Trophoblast cell (in vitro differentiated cells and primary cell): ENCODE measurements around the gene CACNA2D4.

Experiments used
- DNase-seq, 2 donors: peaks; one replicate each; pipeline ENCODE4 v3.0.0-alpha.2; 2016
- H2AFZ ChIP-seq: 2 replicates; pipeline ENCODE4 v1.6.1; 2013; ENCODE audit warnings: low read length, moderate library complexity, mild to moderate bottlenecking; ENCODE audit not compliant: insufficient read depth, poor library complexity
- H2AK5ac ChIP-seq: 2 replicates; pipeline ENCODE4 v1.6.1; 2013; ENCODE audit warnings: mild to moderate bottlenecking, low read length
- H2BK120ac ChIP-seq: 2 replicates; pipeline ENCODE4 v1.6.1; 2013; ENCODE audit warnings: low read length, mild to moderate bottlenecking, moderate library complexity; ENCODE audit not compliant: insufficient read depth, poor library complexity
- H2BK12ac ChIP-seq: 2 replicates; pipeline ENCODE4 v1.6.1; 2013; ENCODE audit warnings: mild to moderate bottlenecking, low read length, moderate library complexity
- H2BK5ac ChIP-seq: 2 replicates; pipeline ENCODE4 v1.6.1; 2013; ENCODE audit warnings: low read length, low read depth, moderate library complexity, mild to moderate bottlenecking; ENCODE audit not compliant: poor library complexity
- H3K14ac ChIP-seq: 2 replicates; pipeline ENCODE4 v1.6.1; 2013; ENCODE audit warnings: mild to moderate bottlenecking, low read length
- H3K18ac ChIP-seq: 2 replicates; pipeline ENCODE4 v1.6.1; 2013; ENCODE audit warnings: mild to moderate bottlenecking, low read length
- H3K23ac ChIP-seq: 2 replicates; pipeline ENCODE4 v1.6.1; 2013; ENCODE audit warnings: low read length
- H3K27ac ChIP-seq: 2 replicates; pipeline ENCODE4 v1.5.1; 2013; ENCODE audit warnings: low read depth, mild to moderate bottlenecking, inconsistent platforms, low read length, moderate library complexity
- H3K27me3 ChIP-seq: 2 replicates; pipeline ENCODE4 v1.6.1; 2013; ENCODE audit warnings: inconsistent platforms, mild to moderate bottlenecking, low read length, moderate library complexity; ENCODE audit not compliant: insufficient read depth
- H3K36me3 ChIP-seq, 2 experiments: 1 replicate in 1 of 2; 2 replicates in 1 of 2; pipeline ENCODE4 v1.6.1; 2013; ENCODE audit warnings: low read length in 2 of 2, mild to moderate bottlenecking in 2 of 2, moderate library complexity in 1 of 2; ENCODE audit not compliant: insufficient read depth in 2 of 2, control insufficient read depth in 1 of 2
- H3K4ac ChIP-seq: 2 replicates; pipeline ENCODE4 v1.6.1; 2013; ENCODE audit warnings: low read depth, mild to moderate bottlenecking, low read length, moderate library complexity
- H3K4me1 ChIP-seq, 2 experiments: 1 replicate in 1 of 2; 2 replicates in 1 of 2; pipeline ENCODE4 v1.6.1; 2013; ENCODE audit warnings: low read length in 2 of 2, mild to moderate bottlenecking in 2 of 2, moderate library complexity in 1 of 2; ENCODE audit not compliant: insufficient read depth in 2 of 2, control insufficient read depth in 1 of 2
- H3K4me2 ChIP-seq: 2 replicates; pipeline ENCODE4 v1.6.1; 2013; ENCODE audit warnings: inconsistent platforms, mild to moderate bottlenecking, low read length, moderate library complexity
- H3K4me3 ChIP-seq: 2 replicates; pipeline ENCODE4 v1.5.1; 2013; ENCODE audit warnings: mild to moderate bottlenecking, low read depth, low read length, inconsistent platforms
- H3K79me1 ChIP-seq: one replicate; pipeline ENCODE4 v1.6.1; 2013; ENCODE audit warnings: low read length
- H3K79me2 ChIP-seq: 2 replicates; pipeline ENCODE4 v1.6.1; 2013; ENCODE audit warnings: low read length, mild to moderate bottlenecking; ENCODE audit not compliant: control insufficient read depth, insufficient read depth, poor library complexity
- H3K9ac ChIP-seq: 2 replicates; pipeline ENCODE4 v1.6.1; 2013; ENCODE audit warnings: mild to moderate bottlenecking, low read length
- H3K9me3 ChIP-seq: 2 replicates; pipeline ENCODE4 v1.6.1; 2013; ENCODE audit warnings: low read depth, mild to moderate bottlenecking, control low read depth, inconsistent platforms, low read length; ENCODE audit not compliant: insufficient read depth
- H4K12ac ChIP-seq: 2 replicates; pipeline ENCODE4 v1.6.1; 2013; ENCODE audit warnings: low read depth, mild to moderate bottlenecking, low read length, moderate library complexity
- H4K8ac ChIP-seq: 2 replicates; pipeline ENCODE4 v1.6.1; 2013; ENCODE audit warnings: low read depth, mild to moderate bottlenecking, low read length, moderate library complexity
- H4K91ac ChIP-seq: one replicate; pipeline ENCODE4 v1.6.1; 2013; ENCODE audit warnings: low read depth, mild to moderate bottlenecking, low read length, moderate library complexity
- WGBS: extraction: QIAGEN DNeasy Blood & Tissue Kit; methylation state at CpG from one replicate; pipeline ENCODE4 v1.1.7; 2013; ENCODE audit warnings: missing lambda C conversion rate; ENCODE audit not compliant: insufficient read length, insufficient coverage; ENCODE audit errors: extremely low coverage; 5-methylcytosine and 5-hydroxymethylcytosine counted together

The CACNA2D4 gene

GRCh38 chr12:1911598-1912575, 6.6 kb downstream of the CACNA2D4 start:
- H3K27ac ChIP-seq: no peak overlapping the region
- WGBS: no CpG with 5 or more reads among the region's 16 CpGs
- peaks cover 4% of the 10 kb centered on the region for H3K9me3 ChIP-seq
- H3K4ac ChIP-seq: no peak overlapping the region
- H3K9ac ChIP-seq: no peak overlapping the region
- no peak overlapping the region for H3K18ac ChIP-seq
- no peak overlapping the region for H4K91ac ChIP-seq
- no peak overlapping the region for H3K4me2 ChIP-seq
- no peak overlapping the region for H2AK5ac ChIP-seq
- H2BK12ac ChIP-seq: no peak overlapping the region
- H3K79me1 ChIP-seq: no peaks in the 10 kb centered on the region
- no peaks in the 10 kb centered on the region for H3K4me1 ChIP-seq
- no peaks in the 10 kb centered on the region for H3K79me2 ChIP-seq
- no peak for DNase-seq
- H4K8ac ChIP-seq: no peak overlapping the region
- no peak overlapping the region for H4K12ac ChIP-seq
- no peak overlapping the region for H3K4me3 ChIP-seq
- no peaks in the 10 kb centered on the region for H3K27me3 ChIP-seq
- no peak overlapping the region for H2BK5ac ChIP-seq
- H3K36me3 ChIP-seq: no peaks in the 10 kb centered on the region
- H2AFZ ChIP-seq: no peak overlapping the region
- H2BK120ac ChIP-seq: no peak overlapping the region
- H3K14ac ChIP-seq: no peak overlapping the region
- no peak overlapping the region for H3K23ac ChIP-seq

- Histone ChIP-seq H4K91ac (no peak overlapping the region), H3K23ac (no peak overlapping the region), H3K4me3 (no peak overlapping the region), H2AFZ (no peak overlapping the region), H3K79me1 (no peaks in the 10 kb centered on the region), H3K79me2 (no peaks in the 10 kb centered on the region), H3K4ac (no peak overlapping the region), H3K18ac (no peak overlapping the region), H3K36me3 (no peaks in the 10 kb centered on the region), H4K12ac (no peak overlapping the region), H3K9ac (no peak overlapping the region), H3K9me3 (peaks cover 4% of the 10 kb centered on the region), H3K14ac (no peak overlapping the region), H3K27ac (no peak overlapping the region), H3K4me2 (no peak overlapping the region), H4K8ac (no peak overlapping the region), H3K4me1 (no peaks in the 10 kb centered on the region), H2BK12ac (no peak overlapping the region), H2BK120ac (no peak overlapping the region), H2AK5ac (no peak overlapping the region), H2BK5ac (no peak overlapping the region), H3K27me3 (no peaks in the 10 kb centered on the region)
- no CpG with 5 or more reads among the region's 3 CpGs for WGBS
- no peak for DNase-seq
These were observed 8.0 kb downstream of the CACNA2D4 start for GRCh38 chr12:1910468-1910867.

- no peak overlapping the region for H2BK120ac ChIP-seq
- H3K23ac ChIP-seq: no peak overlapping the region
- H3K18ac ChIP-seq: no peak overlapping the region
- H2AK5ac ChIP-seq: no peak overlapping the region
- H3K4me1 ChIP-seq: no peaks in the 10 kb centered on the region
- no peaks in the 10 kb centered on the region for H3K36me3 ChIP-seq
- H3K4me3 ChIP-seq: no peak overlapping the region
- no peak overlapping the region for H3K14ac ChIP-seq
- H3K9me3 ChIP-seq: peaks cover 4% of the 10 kb centered on the region
- no peak overlapping the region for H4K91ac ChIP-seq
- no peaks in the 10 kb centered on the region for H3K79me2 ChIP-seq
- no peak overlapping the region for H3K4me2 ChIP-seq
- H3K9ac ChIP-seq: no peak overlapping the region
- no peaks in the 10 kb centered on the region for H3K27me3 ChIP-seq
- H2AFZ ChIP-seq: no peak overlapping the region
- H4K12ac ChIP-seq: no peak overlapping the region
- no peaks in the 10 kb centered on the region for H3K79me1 ChIP-seq
- H4K8ac ChIP-seq: no peak overlapping the region
- H3K27ac ChIP-seq: no peak overlapping the region
- no peak overlapping the region for H3K4ac ChIP-seq
- no peak overlapping the region for H2BK12ac ChIP-seq
- WGBS: no CpG with 5 or more reads among the region's 26 CpGs
- DNase-seq: no peak
- no peak overlapping the region for H2BK5ac ChIP-seq
These were observed 9.7 kb downstream of the CACNA2D4 start for GRCh38 chr12:1908758-1909157.

- Histone ChIP-seq H2BK5ac (no peak overlapping the region), H2BK120ac (no peak overlapping the region), H3K4ac (no peak overlapping the region), H3K27ac (no peak overlapping the region), H4K8ac (no peak overlapping the region), H4K12ac (no peak overlapping the region), H3K18ac (no peak overlapping the region), H3K27me3 (no peaks in the 10 kb centered on the region), H3K36me3 (no peaks in the 10 kb centered on the region), H3K4me1 (no peaks in the 10 kb centered on the region), H3K79me1 (no peaks in the 10 kb centered on the region), H3K9ac (no peak overlapping the region), H2BK12ac (no peak overlapping the region), H2AK5ac (no peak overlapping the region), H3K23ac (no peak overlapping the region), H3K4me3 (no peak overlapping the region), H2AFZ (no peak overlapping the region), H3K79me2 (no peaks in the 10 kb centered on the region), H3K9me3 (peaks cover 4% of the 10 kb centered on the region), H4K91ac (no peak overlapping the region), H3K4me2 (no peak overlapping the region), H3K14ac (no peak overlapping the region)
- no CpG with 5 or more reads among the region's 67 CpGs for WGBS
- DNase-seq: peak; percentile 22 to 23
These were observed 10.5 kb downstream of the CACNA2D4 start for GRCh38 chr12:1907652-1908611.
